HEK293 (cell line): ENCODE results near the gene SPATA2L.

Source experiments
- BCL11B ChIP-seq: fragments of 450-650 bp; formaldehyde crosslinking; IDR thresholded peaks from 2 replicates; pipeline ENCODE4 v1.5.1; 2016; ENCODE audit warnings: low read depth, missing biosample characterization, missing genetic modification characterization
- ELK4 ChIP-seq: IDR thresholded peaks from 2 replicates; pipeline ENCODE4 v1.6.1; 2011; ENCODE audit warnings: mild to moderate bottlenecking, low read depth, low read length, borderline replicate concordance
- GLIS2 ChIP-seq: fragments of 450-650 bp; formaldehyde crosslinking; IDR thresholded peaks from 2 replicates; pipeline ENCODE4 v1.5.1; 2016; ENCODE audit warnings: missing biosample characterization, missing genetic modification characterization
- KLF10 ChIP-seq: fragments of 450-650 bp; IDR thresholded peaks from 2 replicates; pipeline ENCODE4 v1.5.1; 2018; ENCODE audit warnings: missing biosample characterization, mild to moderate bottlenecking, missing genetic modification characterization
- KLF16 ChIP-seq: fragments of 450-650 bp; formaldehyde crosslinking; IDR thresholded peaks from 2 replicates; pipeline ENCODE4 v1.5.1; 2017; ENCODE audit warnings: missing biosample characterization, missing genetic modification characterization
- ZBTB10 ChIP-seq: fragments of 450-650 bp; formaldehyde crosslinking; IDR thresholded peaks from 2 replicates; pipeline ENCODE4 v1.5.1; 2016; ENCODE audit warnings: missing biosample characterization, missing genetic modification characterization
- ZBTB11 ChIP-seq: fragments of 450-650 bp; formaldehyde crosslinking; conservative IDR thresholded peaks from 2 replicates; pipeline ENCODE4 v1.5.1; 2016; ENCODE audit warnings: low read depth, missing biosample characterization, missing genetic modification characterization
- ZIC2 ChIP-seq: fragments of 450-650 bp; formaldehyde crosslinking; IDR thresholded peaks from 2 replicates; pipeline ENCODE4 v1.5.1; 2016; ENCODE audit warnings: missing biosample characterization, missing genetic modification characterization
- ZNF202 ChIP-seq: fragments of 450-650 bp; formaldehyde crosslinking; IDR thresholded peaks from 2 replicates; pipeline ENCODE4 v1.5.1; 2016; ENCODE audit warnings: missing biosample characterization, missing genetic modification characterization, borderline replicate concordance
- ZNF335 ChIP-seq: fragments of 450-650 bp; formaldehyde crosslinking; conservative IDR thresholded peaks from 2 replicates; pipeline ENCODE4 v1.5.1; 2016; ENCODE audit warnings: missing biosample characterization, missing genetic modification characterization
- ZNF660 ChIP-seq: fragments of 450-650 bp; IDR thresholded peaks from 2 replicates; pipeline ENCODE4 v1.5.1; 2018; ENCODE audit warnings: missing biosample characterization, mild to moderate bottlenecking, missing genetic modification characterization
- ZNF747 ChIP-seq: fragments of 450-650 bp; formaldehyde crosslinking; IDR thresholded peaks from 2 replicates; pipeline ENCODE4 v1.5.1; 2016; ENCODE audit warnings: missing biosample characterization, missing genetic modification characterization
- ZSCAN30 ChIP-seq: fragments of 450-650 bp; IDR thresholded peaks from 2 replicates; pipeline ENCODE4 v1.5.1; 2018; ENCODE audit warnings: missing biosample characterization, mild to moderate bottlenecking, missing genetic modification characterization, moderate library complexity
- ZSCAN4 ChIP-seq: fragments of 450-650 bp; formaldehyde crosslinking; IDR thresholded peaks from 2 replicates; pipeline ENCODE4 v1.5.1; 2017; ENCODE audit warnings: missing biosample characterization, missing genetic modification characterization
- TF ChIP-seq, protein P1 (sequence below): fragments of 450-650 bp; formaldehyde crosslinking; IDR thresholded peaks from 2 replicates; pipeline ENCODE4 v1.5.1; 2016; ENCODE audit warnings: missing biosample characterization, missing genetic modification characterization
- TF ChIP-seq, protein P2 (sequence below): fragments of 450-650 bp; formaldehyde crosslinking; IDR thresholded peaks from 2 replicates; pipeline ENCODE4 v1.5.1; 2017; ENCODE audit warnings: missing biosample characterization, missing genetic modification characterization
- TF ChIP-seq, protein P3 (sequence below): fragments of 450-650 bp; formaldehyde crosslinking; optimal IDR thresholded peaks from 2 replicates; pipeline ENCODE3; 2016; ENCODE audit warnings: missing biosample characterization, mild to moderate bottlenecking, missing genetic modification characterization
- TF ChIP-seq, protein P4 (sequence below): fragments of 450-650 bp; formaldehyde crosslinking; IDR thresholded peaks from 2 replicates; pipeline ENCODE4 v1.5.1; 2017; ENCODE audit warnings: missing biosample characterization, mild to moderate bottlenecking, missing genetic modification characterization, moderate library complexity
- TF ChIP-seq, protein P5 (sequence below): fragments of 450-650 bp; formaldehyde crosslinking; IDR thresholded peaks from 2 replicates; pipeline ENCODE4 v1.5.1; 2016; ENCODE audit warnings: missing biosample characterization, missing genetic modification characterization

Gene SPATA2L

GRCh38 chr16:89701425-89702406 lies at the start of gene SPATA2L (continued):
- TF ChIP-seq, protein P1, sequence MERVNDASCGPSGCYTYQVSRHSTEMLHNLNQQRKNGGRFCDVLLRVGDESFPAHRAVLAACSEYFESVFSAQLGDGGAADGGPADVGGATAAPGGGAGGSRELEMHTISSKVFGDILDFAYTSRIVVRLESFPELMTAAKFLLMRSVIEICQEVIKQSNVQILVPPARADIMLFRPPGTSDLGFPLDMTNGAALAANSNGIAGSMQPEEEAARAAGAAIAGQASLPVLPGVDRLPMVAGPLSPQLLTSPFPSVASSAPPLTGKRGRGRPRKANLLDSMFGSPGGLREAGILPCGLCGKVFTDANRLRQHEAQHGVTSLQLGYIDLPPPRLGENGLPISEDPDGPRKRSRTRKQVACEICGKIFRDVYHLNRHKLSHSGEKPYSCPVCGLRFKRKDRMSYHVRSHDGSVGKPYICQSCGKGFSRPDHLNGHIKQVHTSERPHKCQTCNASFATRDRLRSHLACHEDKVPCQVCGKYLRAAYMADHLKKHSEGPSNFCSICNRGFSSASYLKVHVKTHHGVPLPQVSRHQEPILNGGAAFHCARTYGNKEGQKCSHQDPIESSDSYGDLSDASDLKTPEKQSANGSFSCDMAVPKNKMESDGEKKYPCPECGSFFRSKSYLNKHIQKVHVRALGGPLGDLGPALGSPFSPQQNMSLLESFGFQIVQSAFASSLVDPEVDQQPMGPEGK = peak; percentile 73
- TF ChIP-seq ZNF747 (tag by site-specific recombination) (no peak), ZSCAN4 (no peak), ELK4 (no peak; the same call in 1 of the 2 replicates), BCL11B (tag by site-specific recombination) (no peak), ZSCAN30 (tag by site-specific recombination) (peak; percentile 22; the same call in 1 of the 2 replicates), ZIC2 (tag by site-specific recombination) (no peak), KLF10 (tag by site-specific recombination) (peak; percentile 96), ZNF660 (tag by site-specific recombination) (0 out of 2 replicates have a peak, but pooled peaks have one; percentile 37), ZNF202 (tag by site-specific recombination) (no peak), ZBTB11 (tag by site-specific recombination) (peak; percentile 60), GLIS2 (tag by site-specific recombination) (peak; percentile 65), ZNF335 (tag by site-specific recombination) (peak; percentile 71), KLF16 (peak; percentile 83), ZBTB10 (tag by site-specific recombination) (0 out of 2 replicates have a peak, but pooled peaks have one; percentile 15)
- TF ChIP-seq, protein P2, sequence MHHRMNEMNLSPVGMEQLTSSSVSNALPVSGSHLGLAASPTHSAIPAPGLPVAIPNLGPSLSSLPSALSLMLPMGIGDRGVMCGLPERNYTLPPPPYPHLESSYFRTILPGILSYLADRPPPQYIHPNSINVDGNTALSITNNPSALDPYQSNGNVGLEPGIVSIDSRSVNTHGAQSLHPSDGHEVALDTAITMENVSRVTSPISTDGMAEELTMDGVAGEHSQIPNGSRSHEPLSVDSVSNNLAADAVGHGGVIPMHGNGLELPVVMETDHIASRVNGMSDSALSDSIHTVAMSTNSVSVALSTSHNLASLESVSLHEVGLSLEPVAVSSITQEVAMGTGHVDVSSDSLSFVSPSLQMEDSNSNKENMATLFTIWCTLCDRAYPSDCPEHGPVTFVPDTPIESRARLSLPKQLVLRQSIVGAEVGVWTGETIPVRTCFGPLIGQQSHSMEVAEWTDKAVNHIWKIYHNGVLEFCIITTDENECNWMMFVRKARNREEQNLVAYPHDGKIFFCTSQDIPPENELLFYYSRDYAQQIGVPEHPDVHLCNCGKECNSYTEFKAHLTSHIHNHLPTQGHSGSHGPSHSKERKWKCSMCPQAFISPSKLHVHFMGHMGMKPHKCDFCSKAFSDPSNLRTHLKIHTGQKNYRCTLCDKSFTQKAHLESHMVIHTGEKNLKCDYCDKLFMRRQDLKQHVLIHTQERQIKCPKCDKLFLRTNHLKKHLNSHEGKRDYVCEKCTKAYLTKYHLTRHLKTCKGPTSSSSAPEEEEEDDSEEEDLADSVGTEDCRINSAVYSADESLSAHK (tag by site-specific recombination) = no peak
- TF ChIP-seq, protein P3, sequence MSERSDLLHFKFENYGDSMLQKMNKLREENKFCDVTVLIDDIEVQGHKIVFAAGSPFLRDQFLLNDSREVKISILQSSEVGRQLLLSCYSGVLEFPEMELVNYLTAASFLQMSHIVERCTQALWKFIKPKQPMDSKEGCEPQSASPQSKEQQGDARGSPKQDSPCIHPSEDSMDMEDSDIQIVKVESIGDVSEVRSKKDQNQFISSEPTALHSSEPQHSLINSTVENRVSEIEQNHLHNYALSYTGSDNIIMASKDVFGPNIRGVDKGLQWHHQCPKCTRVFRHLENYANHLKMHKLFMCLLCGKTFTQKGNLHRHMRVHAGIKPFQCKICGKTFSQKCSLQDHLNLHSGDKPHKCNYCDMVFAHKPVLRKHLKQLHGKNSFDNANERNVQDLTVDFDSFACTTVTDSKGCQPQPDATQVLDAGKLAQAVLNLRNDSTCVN (tag by site-specific recombination) = peak; percentile 74
- TF ChIP-seq, protein P4, sequence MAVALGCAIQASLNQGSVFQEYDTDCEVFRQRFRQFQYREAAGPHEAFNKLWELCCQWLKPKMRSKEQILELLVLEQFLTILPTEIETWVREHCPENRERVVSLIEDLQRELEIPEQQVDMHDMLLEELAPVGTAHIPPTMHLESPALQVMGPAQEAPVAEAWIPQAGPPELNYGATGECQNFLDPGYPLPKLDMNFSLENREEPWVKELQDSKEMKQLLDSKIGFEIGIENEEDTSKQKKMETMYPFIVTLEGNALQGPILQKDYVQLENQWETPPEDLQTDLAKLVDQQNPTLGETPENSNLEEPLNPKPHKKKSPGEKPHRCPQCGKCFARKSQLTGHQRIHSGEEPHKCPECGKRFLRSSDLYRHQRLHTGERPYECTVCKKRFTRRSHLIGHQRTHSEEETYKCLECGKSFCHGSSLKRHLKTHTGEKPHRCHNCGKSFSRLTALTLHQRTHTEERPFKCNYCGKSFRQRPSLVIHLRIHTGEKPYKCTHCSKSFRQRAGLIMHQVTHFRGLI (tag by site-specific recombination) = peak; percentile 43; the same call in 1 of the 2 replicates
- TF ChIP-seq, protein P5, sequence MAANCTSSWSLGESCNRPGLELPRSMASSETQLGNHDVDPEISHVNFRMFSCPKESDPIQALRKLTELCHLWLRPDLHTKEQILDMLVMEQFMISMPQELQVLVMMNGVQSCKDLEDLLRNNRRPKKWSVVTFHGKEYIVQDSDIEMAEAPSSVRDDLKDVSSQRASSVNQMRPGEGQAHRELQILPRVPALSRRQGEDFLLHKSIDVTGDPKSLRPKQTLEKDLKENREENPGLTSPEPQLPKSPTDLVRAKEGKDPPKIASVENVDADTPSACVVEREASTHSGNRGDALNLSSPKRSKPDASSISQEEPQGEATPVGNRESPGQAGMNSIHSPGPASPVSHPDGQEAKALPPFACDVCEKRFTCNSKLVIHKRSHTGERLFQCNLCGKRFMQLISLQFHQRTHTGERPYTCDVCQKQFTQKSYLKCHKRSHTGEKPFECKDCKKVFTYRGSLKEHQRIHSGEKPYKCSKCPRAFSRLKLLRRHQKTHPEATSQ (tag by site-specific recombination) = no peak
